Measurements from ENCODE around the gene DOCK4. TPM values are rescaled to one million over a fixed set of nuclear protein-coding genes. Genes with fewer than 3 reads are reported as not detected.
A peak's percentile ranks its signal among the peaks of the same experiment; 100 is the strongest.

The DOCK4 gene
- total RNA-seq, 2 donors from 2014 or later, result 0.21 to 1.1 TPM

GRCh38 chr7:112228632-112229031, 22.4 kb upstream of the DOCK4 start:
- Mint-ChIP-seq H3K36me3 (peaks cover 7 to 11% of the 10 kb centered on the region in 2 donors), H3K27ac (no peak overlapping the region), H3K9me3 (peaks cover 5 to 10% of the 10 kb centered on the region in 2 donors)
- DNase-seq (ENCODE audit: low spot score in 2 of 2) (no peak), ATAC-seq (no peak)

DNA sequence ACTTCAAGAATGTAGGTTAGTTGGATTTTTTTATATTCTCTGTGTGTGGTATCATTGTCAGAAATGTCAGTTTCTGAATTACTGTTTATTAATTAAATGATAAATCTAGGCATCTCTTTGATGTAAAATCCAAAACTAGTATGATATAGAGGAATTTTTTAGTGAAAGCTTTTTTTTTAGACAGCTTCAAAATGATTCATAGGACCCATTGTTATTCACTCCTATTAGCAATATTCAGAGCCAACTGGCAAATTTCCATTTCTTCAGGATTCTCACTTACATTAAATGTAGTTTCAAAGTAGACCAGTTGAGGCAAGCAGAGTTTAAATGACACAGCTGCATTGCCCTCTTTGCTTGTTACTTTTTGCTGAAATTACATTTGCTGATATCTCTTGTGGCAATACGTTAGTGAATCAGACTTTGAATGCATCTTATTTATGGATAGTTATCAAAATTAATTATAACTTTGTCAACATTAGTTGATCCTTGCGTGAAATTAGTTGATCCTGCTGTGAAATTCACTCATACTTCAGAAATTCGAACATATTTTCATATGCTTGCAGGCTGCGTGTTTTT, 20.6 kb upstream of the DOCK4 start:
- Mint-ChIP-seq H3K36me3 (peaks cover 0 to 8% of the 10 kb centered on the region in 2 donors), H3K27ac (no peak overlapping the region), H3K9me3 (peaks cover 0 to 10% of the 10 kb centered on the region in 2 donors)
- no peak for ATAC-seq
- no peak for DNase-seq (ENCODE audit: low spot score in 2 of 2)

- H3K36me3 Mint-ChIP-seq, result peaks cover 6 to 13% of the 10 kb centered on the region in 2 donors
These were observed 18.8 kb upstream of the DOCK4 start for GRCh38 chr7:112225006-112225405.

GRCh38 chr7:112224186-112224585, 18.0 kb upstream of the DOCK4 start:
- peaks cover 0 to 10% of the 10 kb centered on the region in 2 donors for H3K9me3 Mint-ChIP-seq
- no peak for DNase-seq (ENCODE audit: low spot score in 2 of 2)
- no peak overlapping the region for H3K27ac Mint-ChIP-seq
- no peak for ATAC-seq
- peaks cover 6 to 13% of the 10 kb centered on the region in 2 donors for H3K36me3 Mint-ChIP-seq

More at GRCh38 chr7:112225006-112225405, 18.8 kb upstream of the DOCK4 start:
- Mint-ChIP-seq H3K9me3 (peaks cover 0 to 10% of the 10 kb centered on the region in 2 donors), H3K27ac (no peak overlapping the region)
- DNase-seq (ENCODE audit: low spot score in 2 of 2), result no peak
- ATAC-seq, result no peak

GRCh38 chr7:112223310-112223709, 17.1 kb upstream of the DOCK4 start:
- no peak for DNase-seq (ENCODE audit: low spot score in 2 of 2)
- ATAC-seq, result no peak
- Mint-ChIP-seq H3K27ac (no peak overlapping the region), H3K36me3 (peaks cover 6 to 13% of the 10 kb centered on the region in 2 donors), H3K9me3 (peaks cover 0 to 10% of the 10 kb centered on the region in 2 donors)

- ATAC-seq, result no peak
- peaks cover 0 to 6% of the 10 kb centered on the region in 2 donors for H3K9me3 Mint-ChIP-seq
- no peak overlapping the region for H3K27ac Mint-ChIP-seq
- H3K36me3 Mint-ChIP-seq, result peaks cover 6 to 21% of the 10 kb centered on the region in 2 donors
- DNase-seq (ENCODE audit: low spot score in 2 of 2), result no peak
These were observed 14.8 kb upstream of the DOCK4 start for GRCh38 chr7:112220877-112221434.

DNA sequence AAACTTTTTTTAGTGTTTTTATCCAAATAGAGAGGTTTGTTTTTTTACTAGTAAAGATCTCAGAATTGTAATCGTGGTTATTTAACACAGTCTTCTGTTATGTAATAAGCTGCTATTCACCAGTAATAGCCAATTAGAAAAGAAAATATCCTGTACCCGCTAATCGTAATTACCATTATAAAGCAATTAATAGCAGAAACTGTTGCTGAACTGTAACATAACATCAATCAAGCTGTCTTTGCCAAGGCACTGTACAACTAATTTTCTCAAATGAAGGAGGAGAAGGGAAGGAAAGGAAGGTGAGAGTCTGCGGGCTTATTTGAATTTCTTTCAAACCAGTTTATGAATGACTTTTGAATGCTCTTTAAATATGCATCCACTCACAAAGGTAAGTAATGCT, 9.6 kb upstream of the DOCK4 start:
- H3K36me3 Mint-ChIP-seq, result peaks cover 1 to 13% of the 10 kb centered on the region in 2 donors
- H3K27ac Mint-ChIP-seq, result no peak overlapping the region
- ATAC-seq (no peak), DNase-seq (ENCODE audit: low spot score in 2 of 2) (no peak)
- no peaks in the 10 kb centered on the region for H3K9me3 Mint-ChIP-seq

DNA sequence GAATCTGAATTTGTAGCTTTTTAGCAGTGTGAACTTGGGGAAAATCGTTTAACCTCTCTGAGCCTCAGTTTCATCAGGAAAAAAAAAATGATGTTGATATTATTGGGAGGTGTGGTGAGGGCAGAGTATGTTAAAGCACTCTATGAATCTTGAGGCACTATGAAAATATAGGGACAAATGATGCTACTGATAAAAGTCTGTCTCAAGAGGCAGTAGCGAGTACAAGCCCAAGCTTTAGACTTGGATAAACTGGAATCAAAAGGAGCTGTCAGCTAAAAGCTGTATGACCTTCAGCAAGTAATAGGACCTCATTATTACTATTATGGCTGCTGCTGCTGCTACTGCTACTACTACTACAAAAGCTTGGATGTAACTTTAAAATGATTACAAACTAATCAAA, 8.7 kb upstream of the DOCK4 start:
- DNase-seq (ENCODE audit: low spot score in 2 of 2), result no peak
- Mint-ChIP-seq H3K27ac (no peak overlapping the region), H3K9me3 (no peaks in the 10 kb centered on the region), H3K36me3 (peaks cover 0 to 12% of the 10 kb centered on the region in 2 donors)
- no peak for ATAC-seq

GRCh38 chr7:112214268-112214667, 8.1 kb upstream of the DOCK4 start:
- ATAC-seq, result no peak

GRCh38 chr7:112213735-112214134, 7.5 kb upstream of the DOCK4 start:
- Mint-ChIP-seq H3K36me3 (peaks cover 0 to 12% of the 10 kb centered on the region in 2 donors), H3K9me3 (no peaks in the 10 kb centered on the region), H3K27ac (no peak overlapping the region)
- DNase-seq (ENCODE audit: low spot score in 2 of 2) (no peak), ATAC-seq (peak; percentile 36 to 87)

More at GRCh38 chr7:112214268-112214667, 8.1 kb upstream of the DOCK4 start:
- Mint-ChIP-seq H3K27ac (no peak overlapping the region), H3K36me3 (peaks cover 0 to 12% of the 10 kb centered on the region in 2 donors), H3K9me3 (no peaks in the 10 kb centered on the region)
- DNase-seq (ENCODE audit: low spot score in 2 of 2), result no peak

DNA sequence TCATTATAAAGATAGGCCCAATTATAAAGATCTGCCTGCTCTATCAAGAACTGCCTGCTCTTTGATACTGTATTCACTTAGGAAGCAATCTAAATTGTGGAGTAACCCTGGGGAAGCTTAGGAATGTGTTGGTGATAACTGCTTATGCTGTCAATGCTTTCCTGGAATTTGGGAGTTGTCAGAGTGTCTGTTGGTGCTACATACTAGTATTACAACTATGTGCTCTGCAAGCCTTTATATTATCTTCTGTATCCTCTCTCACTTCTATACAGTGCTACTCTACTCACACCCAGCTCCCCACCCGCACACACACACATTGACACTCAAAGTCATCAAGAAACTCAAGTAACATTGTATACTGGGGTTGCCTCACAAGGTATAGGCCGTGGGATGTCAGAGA, 6.4 kb upstream of the DOCK4 start:
- no peak for ATAC-seq
- DNase-seq (ENCODE audit: low spot score in 2 of 2), result no peak
- H3K27ac Mint-ChIP-seq, result no peak overlapping the region
- no peaks in the 10 kb centered on the region for H3K9me3 Mint-ChIP-seq
- H3K36me3 Mint-ChIP-seq, result peaks cover 0 to 12% of the 10 kb centered on the region in 2 donors

DNA sequence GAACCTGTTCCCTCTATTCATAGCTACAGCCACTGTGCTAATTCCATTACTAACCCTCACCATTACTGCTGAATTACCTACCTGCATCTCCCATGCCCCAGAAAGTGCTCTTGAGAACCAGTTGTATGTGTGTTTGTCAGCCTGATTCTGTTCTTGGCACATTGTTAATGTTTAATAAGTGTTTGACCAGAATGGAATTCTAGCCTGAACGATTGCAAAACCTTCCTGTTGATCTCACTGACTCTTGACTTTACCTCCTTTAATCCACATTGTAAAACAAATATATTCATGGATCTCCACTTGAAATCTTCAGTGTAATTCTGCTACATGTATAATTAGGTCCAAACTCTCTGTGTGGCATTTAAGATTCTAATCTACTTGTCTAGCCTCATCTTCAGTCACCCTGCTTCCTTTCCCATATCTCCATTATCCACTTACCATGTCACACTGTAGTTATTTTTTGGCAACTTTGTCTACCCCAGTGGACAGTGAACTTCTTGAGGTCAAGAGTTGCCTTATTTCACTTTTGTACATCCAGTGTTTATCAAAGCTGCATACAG, 5.2 kb upstream of the DOCK4 start:
- ATAC-seq (no peak), DNase-seq (ENCODE audit: low spot score in 2 of 2) (no peak)
- Mint-ChIP-seq H3K9me3 (no peaks in the 10 kb centered on the region), H3K27ac (no peak overlapping the region), H3K36me3 (peaks cover 9 to 14% of the 10 kb centered on the region in 2 donors)

DNA sequence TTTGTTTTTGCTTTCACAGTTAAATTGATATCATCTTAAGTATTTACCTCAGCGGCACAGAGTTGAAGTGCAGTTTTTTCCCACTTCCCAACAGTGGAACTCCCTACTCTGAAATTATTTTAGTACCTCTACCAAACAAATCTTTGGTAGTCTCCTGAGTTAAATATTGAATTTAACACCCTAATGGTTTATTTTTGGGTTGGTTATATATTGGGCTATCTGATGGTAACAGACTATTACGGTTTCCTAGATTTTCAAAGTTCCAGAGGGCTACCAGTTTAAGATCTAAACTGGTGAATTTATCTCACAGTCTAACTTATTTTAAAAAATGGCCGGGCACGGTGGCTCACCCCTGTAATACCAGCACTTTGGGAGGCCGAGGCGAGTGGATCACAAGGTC, 1.6 kb upstream of the DOCK4 start:
- no peak for ATAC-seq
- Mint-ChIP-seq H3K36me3 (peaks cover 8 to 9% of the 10 kb centered on the region in 2 donors), H3K9me3 (no peaks in the 10 kb centered on the region), H3K27ac (no peak overlapping the region)
- DNase-seq (ENCODE audit: low spot score in 2 of 2), result no peak

- H3K36me3 Mint-ChIP-seq, result peaks cover 8 to 9% of the 10 kb centered on the region in 2 donors
- peak overlapping the region; percentile 94 to 97 for H3K27ac Mint-ChIP-seq
- no peaks in the 10 kb centered on the region for H3K9me3 Mint-ChIP-seq
- no peak for DNase-seq (ENCODE audit: low spot score in 2 of 2)
- no peak for ATAC-seq
These were observed 893 bp upstream of the DOCK4 start for GRCh38 chr7:112206991-112207592.

DNA sequence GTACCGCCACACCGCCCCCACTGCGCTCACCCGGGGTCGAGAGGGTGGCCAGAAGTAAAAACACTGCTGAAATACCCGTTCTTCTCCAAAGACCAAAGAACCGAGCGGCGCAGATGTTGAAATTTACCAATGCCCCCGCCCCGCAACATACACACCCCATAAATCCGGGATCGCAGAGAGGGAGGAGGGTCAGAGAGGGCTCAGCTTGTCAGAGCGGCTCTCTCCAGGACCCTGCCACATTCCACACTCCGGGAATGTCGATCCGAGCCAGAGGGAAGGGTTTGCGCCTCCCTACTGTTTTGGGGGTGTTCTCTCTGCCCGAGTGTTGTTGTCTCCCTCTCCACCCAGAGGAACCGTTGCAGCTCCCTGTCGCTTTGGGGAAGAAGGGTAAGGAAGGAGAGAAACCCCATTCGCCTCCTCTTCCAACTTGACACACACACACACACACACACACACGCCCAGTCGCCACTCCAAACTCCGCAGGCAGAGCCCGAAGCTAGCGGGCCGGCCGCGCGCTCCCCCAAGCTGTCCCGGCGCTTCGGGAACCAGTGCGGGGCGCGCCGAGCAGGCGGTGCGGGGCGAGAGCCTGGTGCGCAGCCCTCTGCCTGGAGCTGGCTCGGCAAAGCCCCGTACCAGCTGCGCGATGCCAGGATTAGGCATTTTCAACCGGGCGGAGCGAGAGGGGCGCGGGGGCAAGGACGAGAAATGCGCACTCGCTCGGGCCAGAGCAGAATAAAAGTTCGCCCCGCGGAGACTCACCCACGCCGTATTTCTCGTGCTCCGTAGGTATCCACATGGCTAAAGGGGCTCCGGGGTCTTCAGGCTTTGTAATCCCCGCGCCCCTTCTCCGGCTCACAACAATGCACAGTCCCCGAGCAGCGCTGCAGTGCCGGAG, 609 bp downstream of the DOCK4 start:
- ATAC-seq, result peak; percentile 10 to 11

DNA sequence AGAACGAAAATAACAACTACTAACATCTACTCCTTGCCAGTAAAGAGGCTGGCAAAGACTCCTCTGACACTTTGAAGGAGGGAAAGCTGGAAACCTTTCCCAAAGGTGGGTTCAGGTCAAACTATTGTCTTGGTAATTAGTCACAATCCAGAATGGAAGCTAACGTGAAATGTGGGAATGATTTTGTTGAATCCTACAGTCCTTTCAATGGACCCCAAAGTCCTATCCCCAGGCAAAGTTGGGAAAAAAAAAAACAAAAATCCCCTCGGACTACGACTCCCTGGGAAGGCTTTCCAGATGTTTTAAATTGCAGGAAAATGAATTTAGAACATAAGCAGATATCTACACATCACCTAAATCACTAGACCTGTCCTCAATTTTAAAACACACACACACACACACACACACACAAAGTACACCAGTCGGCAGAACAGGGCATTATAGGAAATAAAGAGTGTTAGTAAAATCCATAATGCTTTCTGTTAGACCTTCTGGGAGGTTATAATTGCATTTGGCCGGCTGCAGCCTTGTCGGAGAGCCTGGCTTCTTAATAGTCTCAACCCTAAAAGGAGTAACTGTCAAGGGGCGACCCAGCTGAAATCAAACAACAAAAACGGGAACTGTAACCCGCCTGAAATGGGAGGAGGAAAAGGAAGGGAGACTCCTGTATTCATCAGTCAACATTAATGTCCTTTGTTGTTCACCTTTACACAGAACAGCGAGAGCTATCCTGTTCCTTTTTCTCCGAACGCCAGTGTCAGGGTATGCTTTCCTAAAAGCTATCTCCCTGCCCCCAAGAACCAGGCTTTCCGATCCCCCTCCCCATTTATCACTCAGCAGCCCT, 1.5 kb downstream of the DOCK4 start:
- ATAC-seq, result no peak
- Mint-ChIP-seq H3K27ac (no peak overlapping the region), H3K9me3 (no peaks in the 10 kb centered on the region), H3K36me3 (peaks cover 8 to 9% of the 10 kb centered on the region in 2 donors)
- no peak for DNase-seq (ENCODE audit: low spot score in 2 of 2)

More for the DNA sequence above, 609 bp downstream of the DOCK4 start:
- Mint-ChIP-seq H3K27ac (peak overlapping the region in 1 of 2 donors; percentile 94), H3K9me3 (no peaks in the 10 kb centered on the region), H3K36me3 (peaks cover 8 to 9% of the 10 kb centered on the region in 2 donors)
- peak; percentile 31 to 58 for DNase-seq (ENCODE audit: low spot score in 2 of 2)
